RWPE2 (cell line): ENCODE data around the gene MMP17.

ENCODE experiments used
- ATAC-seq: fragments of 200-7000 bp; cut with Tn5 transposase; 3 replicates; pipeline ENCODE4 v1.9.1; 2021; ENCODE audit warnings: low read depth
- DNase-seq: peaks from one replicate; pipeline ENCODE4 v3.0.0-alpha.2; 2020; ENCODE audit warnings: low spot score
- H3K27ac ChIP-seq: fragments of 450-650 bp; 2 replicates; pipeline ENCODE4 v1.5.1; 2017; ENCODE audit warnings: mild to moderate bottlenecking; ENCODE audit not compliant: poor library complexity, severe bottlenecking
- H3K27me3 ChIP-seq: fragments of 250-450 bp; sonication (Bioruptor Pico); 2 replicates; pipeline ENCODE4 v1.5.1; 2021; ENCODE audit warnings: mild to moderate bottlenecking, moderate library complexity; ENCODE audit not compliant: insufficient read depth, poor library complexity, severe bottlenecking
- H3K36me3 ChIP-seq: fragments of 250-450 bp; sonication (Bioruptor Pico); 2 replicates; pipeline ENCODE4 v1.5.1; 2020; ENCODE audit warnings: low read depth, mild to moderate bottlenecking, moderate library complexity
- H3K4me1 ChIP-seq: fragments of 250-450 bp; sonication (Bioruptor Pico); 2 replicates; pipeline ENCODE4 v1.5.1; 2021; ENCODE audit warnings: mild to moderate bottlenecking, moderate library complexity; ENCODE audit not compliant: insufficient read depth, poor library complexity, severe bottlenecking
- H3K4me3 ChIP-seq: fragments of 250-450 bp; sonication (Bioruptor Pico); 2 replicates; pipeline ENCODE4 v1.5.1; 2021; ENCODE audit warnings: mild to moderate bottlenecking, moderate library complexity; ENCODE audit not compliant: severe bottlenecking
- H3K9me3 ChIP-seq: fragments of 250-450 bp; sonication (Bioruptor Pico); 2 replicates; pipeline ENCODE4 v1.5.1; 2021; ENCODE audit warnings: mild to moderate bottlenecking, moderate library complexity; ENCODE audit not compliant: severe bottlenecking
- TF ChIP-seq, protein P1 (sequence below): fragments of 450-650 bp; IDR thresholded peaks from one replicate; pipeline ENCODE4 v1.5.1; 2017; ENCODE audit warnings: mild to moderate bottlenecking, moderate library complexity; ENCODE audit not compliant: poor library complexity, severe bottlenecking

MMP17 gene

DNA sequence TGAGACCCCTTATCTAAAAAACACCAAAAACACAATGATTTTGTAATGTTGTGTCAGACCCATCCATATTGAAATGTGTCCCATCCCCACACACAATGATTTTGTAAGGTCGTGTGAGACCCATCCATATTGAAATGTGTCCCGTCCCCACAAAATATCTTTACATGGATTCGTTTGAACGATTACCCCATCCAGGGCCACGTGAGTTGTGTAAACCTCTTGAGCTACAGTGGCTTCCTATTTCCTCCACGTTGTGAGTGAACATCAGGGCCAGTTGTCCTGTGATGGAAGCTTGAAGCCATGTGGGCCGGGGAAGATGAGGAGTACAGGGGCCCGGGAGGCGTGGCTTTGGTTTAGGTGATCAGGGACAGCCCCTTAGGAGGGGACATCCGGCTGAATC, 39.3 kb downstream of the MMP17 start:
- Histone ChIP-seq H3K36me3 (no peaks in the 10 kb centered on the region), H3K4me3 (no peak overlapping the region), H3K27me3 (no peaks in the 10 kb centered on the region), H3K27ac (no peak overlapping the region), H3K9me3 (no peaks in the 10 kb centered on the region), H3K4me1 (peaks cover 14% of the 10 kb centered on the region)
- TF ChIP-seq, protein P1, sequence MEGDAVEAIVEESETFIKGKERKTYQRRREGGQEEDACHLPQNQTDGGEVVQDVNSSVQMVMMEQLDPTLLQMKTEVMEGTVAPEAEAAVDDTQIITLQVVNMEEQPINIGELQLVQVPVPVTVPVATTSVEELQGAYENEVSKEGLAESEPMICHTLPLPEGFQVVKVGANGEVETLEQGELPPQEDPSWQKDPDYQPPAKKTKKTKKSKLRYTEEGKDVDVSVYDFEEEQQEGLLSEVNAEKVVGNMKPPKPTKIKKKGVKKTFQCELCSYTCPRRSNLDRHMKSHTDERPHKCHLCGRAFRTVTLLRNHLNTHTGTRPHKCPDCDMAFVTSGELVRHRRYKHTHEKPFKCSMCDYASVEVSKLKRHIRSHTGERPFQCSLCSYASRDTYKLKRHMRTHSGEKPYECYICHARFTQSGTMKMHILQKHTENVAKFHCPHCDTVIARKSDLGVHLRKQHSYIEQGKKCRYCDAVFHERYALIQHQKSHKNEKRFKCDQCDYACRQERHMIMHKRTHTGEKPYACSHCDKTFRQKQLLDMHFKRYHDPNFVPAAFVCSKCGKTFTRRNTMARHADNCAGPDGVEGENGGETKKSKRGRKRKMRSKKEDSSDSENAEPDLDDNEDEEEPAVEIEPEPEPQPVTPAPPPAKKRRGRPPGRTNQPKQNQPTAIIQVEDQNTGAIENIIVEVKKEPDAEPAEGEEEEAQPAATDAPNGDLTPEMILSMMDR: no peak
- DNase-seq (no peak), ATAC-seq (no peak)

DNA sequence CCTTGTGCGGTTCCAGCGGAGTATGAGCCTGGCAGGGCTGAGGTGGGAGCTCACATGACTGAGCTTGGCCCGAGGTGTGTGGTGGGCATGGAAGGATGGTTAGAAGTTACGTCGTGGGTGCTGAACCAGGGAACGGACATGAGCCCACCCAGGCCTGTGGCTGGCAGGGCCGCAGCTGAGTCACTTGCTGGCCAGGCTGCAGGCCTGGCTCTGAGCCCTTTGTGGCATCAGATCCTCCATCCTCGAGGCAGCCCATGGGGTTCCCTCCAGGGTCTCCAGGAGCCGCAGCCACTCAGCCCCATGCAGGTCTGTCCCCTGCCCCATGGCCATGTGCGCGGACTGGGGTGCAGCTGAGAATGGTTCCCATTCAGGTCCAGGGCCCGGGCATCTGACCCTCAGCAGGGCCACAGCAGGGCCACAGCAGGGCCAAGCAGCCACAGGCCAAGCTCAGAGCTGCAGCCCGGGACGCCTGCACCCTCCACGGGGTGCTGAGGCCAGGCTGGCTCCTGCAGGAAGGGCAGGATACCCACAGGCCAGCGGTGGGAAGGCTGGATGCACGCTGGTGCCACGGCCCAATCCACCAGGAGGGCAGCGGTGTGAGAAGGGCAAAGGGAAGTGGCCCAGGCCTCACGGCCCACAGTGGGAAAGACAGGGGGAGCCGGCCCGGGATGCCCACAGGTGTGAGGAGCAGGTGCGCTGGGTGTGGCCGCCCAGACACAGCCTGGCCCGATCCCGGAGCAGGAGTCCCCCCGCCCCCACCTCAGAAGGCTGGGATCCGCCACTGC, 39.9 kb downstream of the MMP17 start:
- ATAC-seq (no peak), DNase-seq (no peak)
- no peaks in the 10 kb centered on the region for H3K36me3 ChIP-seq
- no peaks in the 10 kb centered on the region for H3K27me3 ChIP-seq
- H3K4me3 ChIP-seq: no peak overlapping the region
- H3K4me1 ChIP-seq: peaks cover 17% of the 10 kb centered on the region
- no peak overlapping the region for H3K27ac ChIP-seq
- TF ChIP-seq, protein P1: no peak
- no peaks in the 10 kb centered on the region for H3K9me3 ChIP-seq

- no peak overlapping the region for H3K4me3 ChIP-seq
- no peaks in the 10 kb centered on the region for H3K36me3 ChIP-seq
- no peaks in the 10 kb centered on the region for H3K27me3 ChIP-seq
- H3K27ac ChIP-seq: no peak overlapping the region
- peaks cover 14% of the 10 kb centered on the region for H3K4me1 ChIP-seq
- DNase-seq: no peak
- TF ChIP-seq, protein P1: no peak
- no peaks in the 10 kb centered on the region for H3K9me3 ChIP-seq
- 0 out of 3 replicates have a peak, but pooled peaks have one; percentile 20 for ATAC-seq
These were observed 41.8 kb downstream of the MMP17 start for GRCh38 chr12:131869871-131870418.

- peak overlapping the region; percentile 37 for H3K27ac ChIP-seq
- no peaks in the 10 kb centered on the region for H3K9me3 ChIP-seq
- no peaks in the 10 kb centered on the region for H3K27me3 ChIP-seq
- ATAC-seq (no peak), DNase-seq (no peak)
- no peaks in the 10 kb centered on the region for H3K36me3 ChIP-seq
- TF ChIP-seq, protein P1: no peak
- H3K4me1 ChIP-seq: peaks cover 11% of the 10 kb centered on the region
- no peak overlapping the region for H3K4me3 ChIP-seq
These were observed 43.5 kb downstream of the MMP17 start for GRCh38 chr12:131871677-131872076.
